ENCODE results near the gene FBXW7. TPM values are rescaled to one million over a fixed set of nuclear protein-coding genes. Genes with fewer than 3 reads are reported as not detected.
A peak's percentile ranks its signal among the peaks of the same experiment; 100 is the strongest.

The FBXW7 gene
- polyA plus RNA-seq, 2 of the 4 experiments (the other 2 are of a cell fraction), result 7.2 to 12.5 TPM

DNA sequence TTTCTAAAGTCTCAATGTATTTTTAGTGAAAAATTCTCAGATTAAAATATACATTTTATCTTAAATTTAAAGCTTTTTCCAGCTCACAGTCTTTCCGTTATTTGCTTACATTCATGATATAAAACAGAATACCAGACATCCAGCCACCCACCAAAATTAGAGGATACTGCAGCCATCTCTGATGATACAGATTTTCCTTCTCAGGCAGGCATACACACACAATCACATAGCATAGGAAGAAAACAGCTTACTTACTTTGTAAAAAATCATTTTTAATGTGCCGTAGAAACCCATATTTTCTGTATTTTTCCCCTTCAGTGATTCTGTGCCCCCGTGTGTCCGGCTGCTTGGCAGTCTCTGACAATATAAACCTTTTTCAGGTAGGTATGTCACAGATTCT lies 183.7 kb downstream of the FBXW7 start (continued):
- no peak for TF ChIP-seq EHMT2 (IDR thresholded peaks at IDR 0.05; ENCODE audit: low read depth)
- no peak for TF ChIP-seq ZNF302 (CRISPR knock-in tag; IDR thresholded peaks at IDR 0.05)
- no peak for TF ChIP-seq SREBF2 (IDR thresholded peaks at IDR 0.05)

DNA sequence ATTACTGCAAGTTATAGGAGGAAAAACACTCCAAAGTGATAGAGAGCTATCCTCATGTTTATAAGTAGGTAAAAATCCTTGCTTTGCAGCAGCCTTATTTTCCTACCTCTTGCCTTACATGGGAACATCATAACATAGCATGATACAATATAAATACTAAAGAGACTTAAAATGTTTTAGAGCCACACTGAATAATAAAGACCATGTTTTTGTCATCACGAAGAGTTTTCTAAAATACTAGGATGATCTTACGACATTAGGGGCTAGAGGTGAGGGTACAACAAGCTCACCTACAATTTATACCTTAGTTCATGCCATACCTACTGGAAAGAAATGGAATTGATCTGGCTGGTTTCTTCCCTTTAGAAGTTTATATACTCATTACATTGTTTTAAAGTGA lies 184.8 kb downstream of the FBXW7 start:
- H3K9me3 ChIP-seq, result no peaks in the 10 kb centered on the region
- H3K4me2 ChIP-seq, result peak overlapping the region; percentile 75; the same call in 2 of the 3 replicates
- no peak for ATAC-seq
- peaks cover 15% of the 10 kb centered on the region for H3K4me1 ChIP-seq
- no peak overlapping the region for H3K4me3 ChIP-seq
- POLR2A ChIA-PET, result no interaction called here
- no peak for DNase-seq (ENCODE audit: low read depth in 1 of 2, low spot score in 1 of 2)
- TF ChIP-seq, protein P1, sequence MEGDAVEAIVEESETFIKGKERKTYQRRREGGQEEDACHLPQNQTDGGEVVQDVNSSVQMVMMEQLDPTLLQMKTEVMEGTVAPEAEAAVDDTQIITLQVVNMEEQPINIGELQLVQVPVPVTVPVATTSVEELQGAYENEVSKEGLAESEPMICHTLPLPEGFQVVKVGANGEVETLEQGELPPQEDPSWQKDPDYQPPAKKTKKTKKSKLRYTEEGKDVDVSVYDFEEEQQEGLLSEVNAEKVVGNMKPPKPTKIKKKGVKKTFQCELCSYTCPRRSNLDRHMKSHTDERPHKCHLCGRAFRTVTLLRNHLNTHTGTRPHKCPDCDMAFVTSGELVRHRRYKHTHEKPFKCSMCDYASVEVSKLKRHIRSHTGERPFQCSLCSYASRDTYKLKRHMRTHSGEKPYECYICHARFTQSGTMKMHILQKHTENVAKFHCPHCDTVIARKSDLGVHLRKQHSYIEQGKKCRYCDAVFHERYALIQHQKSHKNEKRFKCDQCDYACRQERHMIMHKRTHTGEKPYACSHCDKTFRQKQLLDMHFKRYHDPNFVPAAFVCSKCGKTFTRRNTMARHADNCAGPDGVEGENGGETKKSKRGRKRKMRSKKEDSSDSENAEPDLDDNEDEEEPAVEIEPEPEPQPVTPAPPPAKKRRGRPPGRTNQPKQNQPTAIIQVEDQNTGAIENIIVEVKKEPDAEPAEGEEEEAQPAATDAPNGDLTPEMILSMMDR (IDR thresholded peaks at IDR 0.05), result no peak
- TF ChIP-seq EHF (CRISPR knock-in tag; IDR thresholded peaks at IDR 0.05) (no peak), SREBF2 (IDR thresholded peaks at IDR 0.05) (no peak), HDAC2 (IDR thresholded peaks at IDR 0.05) (no peak), ZC3H11A (IDR thresholded peaks at IDR 0.05) (no peak), FOSB (CRISPR knock-in tag; IDR thresholded peaks at IDR 0.05) (no peak), RNF2 (IDR thresholded peaks at IDR 0.05; ENCODE audit: borderline replicate concordance, low read depth) (no peak), CHD4 (IDR thresholded peaks at IDR 0.05; ENCODE audit: borderline replicate concordance) (no peak), RFX5 (IDR thresholded peaks at IDR 0.05) (no peak), CBX2 (IDR thresholded peaks at IDR 0.05; ENCODE audit: borderline replicate concordance, low read depth) (no peak), HOXA7 (CRISPR knock-in tag; IDR thresholded peaks at IDR 0.05) (no peak), SMC3 (IDR thresholded peaks at IDR 0.05) (no peak), TFCP2L1 (CRISPR knock-in tag; IDR thresholded peaks at IDR 0.05) (no peak), ESRRA (IDR thresholded peaks at IDR 0.05; ENCODE audit: borderline replicate concordance, low read length) (no peak), NPAS2 (CRISPR knock-in tag; IDR thresholded peaks at IDR 0.05; ENCODE audit: borderline replicate concordance) (no peak), PHF8 (IDR thresholded peaks at IDR 0.05; ENCODE audit: borderline replicate concordance, low read depth) (no peak)
- TF ChIP-seq, protein P2, sequence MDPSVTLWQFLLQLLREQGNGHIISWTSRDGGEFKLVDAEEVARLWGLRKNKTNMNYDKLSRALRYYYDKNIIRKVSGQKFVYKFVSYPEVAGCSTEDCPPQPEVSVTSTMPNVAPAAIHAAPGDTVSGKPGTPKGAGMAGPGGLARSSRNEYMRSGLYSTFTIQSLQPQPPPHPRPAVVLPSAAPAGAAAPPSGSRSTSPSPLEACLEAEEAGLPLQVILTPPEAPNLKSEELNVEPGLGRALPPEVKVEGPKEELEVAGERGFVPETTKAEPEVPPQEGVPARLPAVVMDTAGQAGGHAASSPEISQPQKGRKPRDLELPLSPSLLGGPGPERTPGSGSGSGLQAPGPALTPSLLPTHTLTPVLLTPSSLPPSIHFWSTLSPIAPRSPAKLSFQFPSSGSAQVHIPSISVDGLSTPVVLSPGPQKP (IDR thresholded peaks at IDR 0.05; ENCODE audit: low read depth, low read length), result no peak
- TF ChIP-seq, protein P3, sequence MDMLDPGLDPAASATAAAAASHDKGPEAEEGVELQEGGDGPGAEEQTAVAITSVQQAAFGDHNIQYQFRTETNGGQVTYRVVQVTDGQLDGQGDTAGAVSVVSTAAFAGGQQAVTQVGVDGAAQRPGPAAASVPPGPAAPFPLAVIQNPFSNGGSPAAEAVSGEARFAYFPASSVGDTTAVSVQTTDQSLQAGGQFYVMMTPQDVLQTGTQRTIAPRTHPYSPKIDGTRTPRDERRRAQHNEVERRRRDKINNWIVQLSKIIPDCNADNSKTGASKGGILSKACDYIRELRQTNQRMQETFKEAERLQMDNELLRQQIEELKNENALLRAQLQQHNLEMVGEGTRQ (IDR thresholded peaks at IDR 0.05), result no peak
- TF ChIP-seq, protein P4, sequence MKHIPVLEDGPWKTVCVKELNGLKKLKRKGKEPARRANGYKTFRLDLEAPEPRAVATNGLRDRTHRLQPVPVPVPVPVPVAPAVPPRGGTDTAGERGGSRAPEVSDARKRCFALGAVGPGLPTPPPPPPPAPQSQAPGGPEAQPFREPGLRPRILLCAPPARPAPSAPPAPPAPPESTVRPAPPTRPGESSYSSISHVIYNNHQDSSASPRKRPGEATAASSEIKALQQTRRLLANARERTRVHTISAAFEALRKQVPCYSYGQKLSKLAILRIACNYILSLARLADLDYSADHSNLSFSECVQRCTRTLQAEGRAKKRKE (CRISPR knock-in tag; IDR thresholded peaks at IDR 0.05; ENCODE audit: low read depth), result no peak
- no peak overlapping the region for H3K27ac ChIP-seq
- no peak for FAIRE-seq
- WGBS (ENCODE audit: missing lambda C conversion rate), result 87% methylated on average over 2 of the region's 2 CpGs
- CTCF ChIA-PET, result interaction anchor here (1.8 kb wide), 1 partner anchor 9 kb away, joined by 3 read pairs; no protein-coding TSS in a partner anchor

DNA sequence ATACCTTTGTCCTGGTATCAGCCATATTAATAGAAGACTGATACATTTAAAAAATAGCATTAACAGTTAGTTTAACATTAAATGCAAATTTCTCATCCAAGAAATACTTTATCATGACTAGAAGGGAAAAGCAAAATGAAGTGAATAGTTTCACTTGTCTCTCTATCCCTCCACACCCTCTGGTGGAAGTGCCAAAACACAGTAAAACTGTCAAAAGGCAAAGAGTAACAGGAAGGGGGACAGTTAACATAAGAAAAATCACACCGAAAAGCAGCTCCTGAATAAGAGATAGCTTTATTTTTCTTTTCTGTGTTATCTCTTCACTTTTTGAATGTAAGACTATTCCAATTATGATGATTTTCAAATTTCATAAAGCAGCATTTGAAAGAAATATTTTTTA lies 187.2 kb downstream of the FBXW7 start:
- WGBS (ENCODE audit: missing lambda C conversion rate), result 88% methylated on average over 1 of the region's 1 CpG
- Histone ChIP-seq H3K27ac (no peak overlapping the region), H3K9me3 (no peaks in the 10 kb centered on the region), H3K4me1 (peaks cover 17% of the 10 kb centered on the region), H3K4me2 (no peak overlapping the region), H3K4me3 (no peak overlapping the region)
- ChIA-PET POLR2A (no interaction called here), CTCF (interaction anchor here (0.7 to 1.0 kb wide), 3 partner anchors 9 to 517 kb away, joined by 3 to 4 read pairs (median 3); no protein-coding TSS in a partner anchor)
- DNase-seq (ENCODE audit: low read depth in 1 of 2, low spot score in 1 of 2), result no peak
- no peak for ATAC-seq
- FAIRE-seq, result no peak
- 0 out of 5 replicates have a peak, but pooled peaks of 1 of the 2 experiments have one; percentile 2 for TF ChIP-seq RAD21 (conservative IDR thresholded peaks at IDR 0.05 in 1 of 2, IDR thresholded peaks at IDR 0.05 in 1 of 2)
- TF ChIP-seq, protein P5, sequence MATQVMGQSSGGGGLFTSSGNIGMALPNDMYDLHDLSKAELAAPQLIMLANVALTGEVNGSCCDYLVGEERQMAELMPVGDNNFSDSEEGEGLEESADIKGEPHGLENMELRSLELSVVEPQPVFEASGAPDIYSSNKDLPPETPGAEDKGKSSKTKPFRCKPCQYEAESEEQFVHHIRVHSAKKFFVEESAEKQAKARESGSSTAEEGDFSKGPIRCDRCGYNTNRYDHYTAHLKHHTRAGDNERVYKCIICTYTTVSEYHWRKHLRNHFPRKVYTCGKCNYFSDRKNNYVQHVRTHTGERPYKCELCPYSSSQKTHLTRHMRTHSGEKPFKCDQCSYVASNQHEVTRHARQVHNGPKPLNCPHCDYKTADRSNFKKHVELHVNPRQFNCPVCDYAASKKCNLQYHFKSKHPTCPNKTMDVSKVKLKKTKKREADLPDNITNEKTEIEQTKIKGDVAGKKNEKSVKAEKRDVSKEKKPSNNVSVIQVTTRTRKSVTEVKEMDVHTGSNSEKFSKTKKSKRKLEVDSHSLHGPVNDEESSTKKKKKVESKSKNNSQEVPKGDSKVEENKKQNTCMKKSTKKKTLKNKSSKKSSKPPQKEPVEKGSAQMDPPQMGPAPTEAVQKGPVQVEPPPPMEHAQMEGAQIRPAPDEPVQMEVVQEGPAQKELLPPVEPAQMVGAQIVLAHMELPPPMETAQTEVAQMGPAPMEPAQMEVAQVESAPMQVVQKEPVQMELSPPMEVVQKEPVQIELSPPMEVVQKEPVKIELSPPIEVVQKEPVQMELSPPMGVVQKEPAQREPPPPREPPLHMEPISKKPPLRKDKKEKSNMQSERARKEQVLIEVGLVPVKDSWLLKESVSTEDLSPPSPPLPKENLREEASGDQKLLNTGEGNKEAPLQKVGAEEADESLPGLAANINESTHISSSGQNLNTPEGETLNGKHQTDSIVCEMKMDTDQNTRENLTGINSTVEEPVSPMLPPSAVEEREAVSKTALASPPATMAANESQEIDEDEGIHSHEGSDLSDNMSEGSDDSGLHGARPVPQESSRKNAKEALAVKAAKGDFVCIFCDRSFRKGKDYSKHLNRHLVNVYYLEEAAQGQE (IDR thresholded peaks at IDR 0.05), result no peak

All from A549 (cell line).